Activated CD8-positive, alpha-beta T cell treated with anti-CD3 and anti-CD28 coated beads for 36 hours (primary cell): ENCODE data around the gene CRB1. TPM values are rescaled to one million over a fixed set of nuclear protein-coding genes. Genes with fewer than 3 reads are reported as not detected.

Experiments used
- ATAC-seq: fragments of 200-7000 bp; cut with Tn5 transposase; one replicate; pipeline ENCODE4 v1.10.0; 2021; ENCODE audit warnings: mild to moderate bottlenecking, moderate library complexity
- CTCF ChIA-PET: fragments of 350-600 bp; sonication (Branson Sonifier 250); formaldehyde crosslinking; loops from one replicate; lab custom pipeline; 2021; ENCODE audit warnings: antibody characterized with exemption; lab: Charles Lee
- POLR2A ChIA-PET: fragments of 350-600 bp; sonication (Branson Sonifier 250); formaldehyde crosslinking; loops from one replicate; lab custom pipeline; 2021; ENCODE audit warnings: antibody characterized with exemption; lab: Charles Lee
- DNase-seq: peaks from one replicate; pipeline ENCODE4 v3.0.0-alpha.2; 2020
- H3K27ac Mint-ChIP-seq: one replicate; pipeline ENCODE4 v1.8.0; 2021; ENCODE audit warnings: mild to moderate bottlenecking, mixed read lengths
- H3K27me3 Mint-ChIP-seq: one replicate; pipeline ENCODE4 v1.8.0; 2021; ENCODE audit warnings: mixed read lengths
- H3K36me3 Mint-ChIP-seq: one replicate; pipeline ENCODE4 v1.8.0; 2021; ENCODE audit warnings: low read depth, mixed read lengths
- H3K4me1 Mint-ChIP-seq: one replicate; pipeline ENCODE4 v1.8.0; 2021; ENCODE audit warnings: low read depth, mixed read lengths
- H3K4me3 Mint-ChIP-seq: one replicate; pipeline ENCODE4 v1.8.0; 2021; ENCODE audit warnings: mild to moderate bottlenecking, moderate library complexity, mixed read lengths
- H3K9me3 Mint-ChIP-seq: one replicate; pipeline ENCODE4 v1.8.0; 2021; ENCODE audit warnings: mixed read lengths
- intact Hi-C: fragments of 100-400 bp; cut with micrococcal nuclease; formaldehyde crosslinking; loops from one replicate; pipeline ENCODE4 v1.10.0; 2022
- total RNA-seq, 2 experiments: library from RNA; stranded (reverse); gene quantifications; one replicate each; pipeline ENCODE4 v1.2.3, GENCODE V29; 2021
- TF ChIP-seq, protein P1 (sequence below): fragments of 200-600 bp; IDR thresholded peaks from one replicate; pipeline ENCODE4 v1.8.0; 2022; ENCODE audit warnings: antibody characterized with exemption, mild to moderate bottlenecking

Gene CRB1
- total RNA-seq, 2 experiments from 2014 or later, result not detected

DNA sequence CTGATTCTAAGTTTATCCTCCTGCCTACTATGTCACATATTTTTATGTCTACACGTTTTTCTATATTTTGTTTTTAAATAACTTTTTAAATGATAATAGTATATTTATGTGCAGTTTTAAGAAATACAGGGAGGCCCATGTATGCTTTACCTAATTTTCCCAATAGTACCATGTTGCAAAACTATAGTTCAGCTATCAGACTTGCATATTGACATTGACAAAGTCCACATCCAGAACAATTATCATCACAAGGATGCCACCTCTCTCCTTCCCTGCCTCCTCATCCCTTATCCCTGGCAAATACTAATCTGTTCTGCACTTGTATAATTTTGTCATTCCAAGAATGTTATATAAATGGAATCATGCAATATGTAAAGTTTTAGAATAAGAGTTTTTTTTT lies 90.9 kb downstream of the CRB1 start:
- TF ChIP-seq, protein P1, sequence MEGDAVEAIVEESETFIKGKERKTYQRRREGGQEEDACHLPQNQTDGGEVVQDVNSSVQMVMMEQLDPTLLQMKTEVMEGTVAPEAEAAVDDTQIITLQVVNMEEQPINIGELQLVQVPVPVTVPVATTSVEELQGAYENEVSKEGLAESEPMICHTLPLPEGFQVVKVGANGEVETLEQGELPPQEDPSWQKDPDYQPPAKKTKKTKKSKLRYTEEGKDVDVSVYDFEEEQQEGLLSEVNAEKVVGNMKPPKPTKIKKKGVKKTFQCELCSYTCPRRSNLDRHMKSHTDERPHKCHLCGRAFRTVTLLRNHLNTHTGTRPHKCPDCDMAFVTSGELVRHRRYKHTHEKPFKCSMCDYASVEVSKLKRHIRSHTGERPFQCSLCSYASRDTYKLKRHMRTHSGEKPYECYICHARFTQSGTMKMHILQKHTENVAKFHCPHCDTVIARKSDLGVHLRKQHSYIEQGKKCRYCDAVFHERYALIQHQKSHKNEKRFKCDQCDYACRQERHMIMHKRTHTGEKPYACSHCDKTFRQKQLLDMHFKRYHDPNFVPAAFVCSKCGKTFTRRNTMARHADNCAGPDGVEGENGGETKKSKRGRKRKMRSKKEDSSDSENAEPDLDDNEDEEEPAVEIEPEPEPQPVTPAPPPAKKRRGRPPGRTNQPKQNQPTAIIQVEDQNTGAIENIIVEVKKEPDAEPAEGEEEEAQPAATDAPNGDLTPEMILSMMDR, result no peak
- Mint-ChIP-seq H3K4me1 (no peaks in the 10 kb centered on the region), H3K27ac (no peak overlapping the region), H3K9me3 (no peaks in the 10 kb centered on the region), H3K27me3 (no peaks in the 10 kb centered on the region), H3K36me3 (no peaks in the 10 kb centered on the region), H3K4me3 (no peak overlapping the region)
- no peak for ATAC-seq
- intact Hi-C loops, result no loop called here
- CTCF ChIA-PET, result interaction anchor here (1.0 to 3.8 kb wide), 3 partner anchors 10 to 179 kb away, joined by 3 to 35 read pairs (median 4); no protein-coding TSS in a partner anchor
- POLR2A ChIA-PET, result no interaction called here
- DNase-seq, result no peak

GRCh38 chr1:197360068-197360467 lies 92.0 kb downstream of the CRB1 start:
- intact Hi-C loops, result no loop called here
- ATAC-seq, result no peak

GRCh38 chr1:197362871-197363270 lies 94.8 kb downstream of the CRB1 start:
- intact Hi-C loops, result no loop called here
- H3K9me3 Mint-ChIP-seq, result no peaks in the 10 kb centered on the region

More at GRCh38 chr1:197360068-197360467, 92.0 kb downstream of the CRB1 start:
- TF ChIP-seq, protein P1, result no peak
- Mint-ChIP-seq H3K27me3 (no peaks in the 10 kb centered on the region), H3K9me3 (no peaks in the 10 kb centered on the region), H3K4me3 (no peak overlapping the region), H3K36me3 (no peaks in the 10 kb centered on the region), H3K27ac (no peak overlapping the region), H3K4me1 (no peaks in the 10 kb centered on the region)
- ChIA-PET POLR2A (no interaction called here), CTCF (interaction anchor here (1.3 kb wide), 1 partner anchor 180 kb away, joined by 5 read pairs; no protein-coding TSS in a partner anchor)
- DNase-seq, result no peak

GRCh38 chr1:197363855-197364254 lies 95.8 kb downstream of the CRB1 start:
- Mint-ChIP-seq H3K36me3 (no peaks in the 10 kb centered on the region), H3K27ac (no peak overlapping the region), H3K4me3 (no peak overlapping the region), H3K4me1 (no peaks in the 10 kb centered on the region), H3K27me3 (no peaks in the 10 kb centered on the region), H3K9me3 (no peaks in the 10 kb centered on the region)
- CTCF ChIA-PET, result no interaction called here
- TF ChIP-seq, protein P1, result no peak
- DNase-seq (no peak), ATAC-seq (no peak)
- POLR2A ChIA-PET, result no interaction called here
- intact Hi-C loops, result no loop called here

More at GRCh38 chr1:197362871-197363270, 94.8 kb downstream of the CRB1 start:
- TF ChIP-seq, protein P1, result no peak
- Mint-ChIP-seq H3K4me1 (no peaks in the 10 kb centered on the region), H3K4me3 (no peak overlapping the region), H3K27ac (no peak overlapping the region), H3K27me3 (no peaks in the 10 kb centered on the region), H3K36me3 (no peaks in the 10 kb centered on the region)
- ChIA-PET CTCF (no interaction called here), POLR2A (no interaction called here)
- DNase-seq, result no peak
- no peak for ATAC-seq

GRCh38 chr1:197366996-197367395 lies 98.9 kb downstream of the CRB1 start:
- no peaks in the 10 kb centered on the region for H3K36me3 Mint-ChIP-seq
- no peaks in the 10 kb centered on the region for H3K27me3 Mint-ChIP-seq
- no peak overlapping the region for H3K27ac Mint-ChIP-seq
- intact Hi-C loops, result no loop called here
- no peak overlapping the region for H3K4me3 Mint-ChIP-seq
- DNase-seq (no peak), ATAC-seq (no peak)
- CTCF ChIA-PET, result no interaction called here
- POLR2A ChIA-PET, result no interaction called here
- H3K9me3 Mint-ChIP-seq, result no peaks in the 10 kb centered on the region
- H3K4me1 Mint-ChIP-seq, result no peaks in the 10 kb centered on the region
- TF ChIP-seq, protein P1, result no peak
